ENCODE measurements around the gene TMOD1.
"Not testable (repeated sequence)": the region's sequence is repeated elsewhere in the genome, so short reads cannot be mapped to it uniquely, and the experiment has no call there.

TMOD1 gene

DNA sequence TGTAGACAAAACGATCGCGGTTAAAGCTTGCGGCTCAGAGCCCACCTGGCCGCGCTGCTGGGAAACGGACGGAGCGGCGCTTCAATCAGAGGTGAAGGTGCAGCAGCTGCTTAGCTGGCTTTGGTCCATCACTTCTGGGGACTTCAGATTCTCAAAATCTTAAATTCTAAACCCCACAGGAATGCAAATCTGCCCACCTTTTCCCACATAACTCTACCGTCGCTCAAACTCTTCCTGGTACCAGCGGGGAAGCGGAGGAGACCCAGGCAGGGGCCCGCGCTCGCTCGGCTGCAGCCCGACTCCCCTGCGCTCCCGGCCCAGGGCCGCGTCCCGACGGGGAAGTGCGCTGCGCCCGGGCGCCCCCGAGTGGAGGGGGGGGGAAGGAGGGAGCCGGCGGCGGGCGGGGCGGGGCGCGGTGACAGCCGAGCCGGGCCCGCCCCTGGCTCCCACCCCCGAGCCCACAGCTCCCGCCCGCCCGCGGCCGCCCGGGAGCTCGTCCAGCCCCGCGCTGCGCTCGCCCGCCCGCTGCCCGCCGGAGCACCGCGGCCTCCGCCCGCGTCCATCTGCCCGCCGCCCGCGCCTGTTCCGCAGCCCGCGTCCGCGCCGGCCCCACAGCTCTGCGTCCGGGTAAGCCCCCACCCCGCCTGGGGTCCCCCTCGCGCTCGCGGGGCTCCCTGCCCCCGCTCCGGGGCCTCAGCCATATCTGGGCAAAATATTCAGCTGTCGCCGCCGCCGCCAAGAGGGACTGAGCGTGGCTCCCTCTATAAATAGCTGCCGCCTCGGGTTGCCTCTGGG lies at the start of gene TMOD1:
Gene TMOD1, plus strand, starts transcription at position 490 of the 795 bp plus-strand sequence. CDS start 22,523 bp downstream, outside the sequence.
- DNase-seq: peak; percentile 61

DNA sequence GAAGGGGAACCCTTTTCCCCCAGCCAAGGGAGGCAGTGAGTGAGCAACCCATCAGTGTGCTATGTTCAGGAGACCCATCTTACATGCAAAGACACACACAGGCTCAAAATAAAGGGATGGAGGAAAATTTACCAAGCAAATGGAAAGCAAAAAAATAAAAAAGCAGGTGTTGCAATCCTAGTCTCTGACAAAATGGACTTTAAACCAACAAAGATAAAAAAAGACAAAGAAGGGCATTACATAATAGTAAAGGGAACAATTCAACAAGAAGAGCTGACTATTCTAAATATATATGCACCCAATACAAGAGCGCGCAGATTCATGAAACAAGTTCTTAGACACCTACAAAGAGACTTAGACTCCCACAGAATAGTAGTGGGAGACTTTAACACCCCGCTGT lies 47.9 kb upstream of the TMOD1 start:
- DNase-seq: not testable (repeated sequence)

DNA sequence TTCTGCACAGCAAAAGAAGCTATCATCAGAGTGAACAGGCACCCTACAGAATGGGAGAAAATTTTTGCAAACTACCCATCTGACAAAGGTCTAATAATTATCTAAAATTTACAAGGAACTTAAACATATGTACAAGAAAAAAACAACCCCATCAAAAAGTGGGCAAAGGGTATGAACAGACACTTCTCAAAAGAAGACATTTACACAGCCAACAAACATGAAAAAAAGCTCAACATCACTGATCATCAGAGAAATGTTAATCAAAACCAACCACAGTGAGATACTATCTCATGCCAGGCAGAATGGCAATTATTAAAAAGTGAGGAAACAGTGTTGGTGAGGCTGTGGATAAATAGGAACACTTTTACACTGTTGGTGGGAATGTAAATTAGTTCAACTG lies 44.6 kb upstream of the TMOD1 start:
- DNase-seq: not testable (repeated sequence)

DNA sequence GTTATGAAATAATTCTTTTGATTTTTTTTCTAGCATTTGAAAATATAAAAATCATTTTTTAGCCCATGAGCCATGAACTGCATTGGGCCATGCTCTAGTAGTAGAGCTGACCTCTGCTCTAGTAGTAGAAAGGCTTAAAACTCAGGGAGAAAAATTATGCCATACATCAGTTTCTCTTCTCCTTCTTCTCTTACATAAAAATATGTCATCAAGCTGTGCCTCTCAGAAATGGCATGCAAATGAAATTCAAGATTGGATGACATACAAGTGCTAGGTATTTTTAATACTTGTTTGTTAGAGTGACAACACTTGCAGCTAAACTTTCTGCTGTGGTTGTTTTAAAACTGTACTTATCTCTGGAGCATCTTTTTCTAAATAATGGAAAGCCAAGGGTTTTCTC lies 42.1 kb upstream of the TMOD1 start:
- DNase-seq: no peak

DNA sequence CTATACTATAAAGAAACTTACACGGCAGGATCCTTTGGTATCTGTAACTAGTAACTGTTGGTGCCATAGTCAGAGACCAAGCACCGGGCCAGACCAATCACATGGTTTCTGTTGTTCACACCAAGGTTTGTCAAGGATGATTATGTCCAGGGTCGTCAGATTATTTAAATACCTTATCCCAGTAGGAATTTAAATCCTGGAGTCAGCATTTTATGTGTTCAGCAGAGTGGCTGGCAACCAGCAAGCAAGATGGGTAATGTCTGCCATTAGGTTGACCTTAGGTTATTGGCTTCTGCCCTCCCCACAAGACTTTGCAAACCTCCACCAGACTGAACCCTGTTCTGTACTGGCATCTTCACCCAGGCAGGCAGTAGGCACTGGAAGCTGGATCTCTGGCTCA lies 39.3 kb upstream of the TMOD1 start:
- DNase-seq: no peak

DNA sequence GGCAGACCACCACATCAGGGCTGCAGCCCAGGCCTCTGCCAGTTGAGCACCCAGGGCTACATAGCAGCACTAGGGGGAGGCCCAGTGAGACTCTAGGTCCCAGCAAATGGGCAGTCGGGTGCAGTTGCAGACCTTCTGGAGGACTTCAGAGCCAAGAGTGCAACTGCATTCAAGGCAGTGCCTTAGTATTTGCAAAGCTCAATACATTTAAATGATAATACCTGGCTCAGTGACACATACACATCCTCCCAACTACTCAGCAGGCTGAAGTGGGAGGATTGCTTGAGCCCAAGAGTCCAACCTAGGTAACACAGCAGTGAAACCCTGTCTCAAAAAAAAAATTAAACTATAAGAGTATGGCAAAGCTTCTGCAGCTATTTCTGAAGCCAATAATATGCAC lies 38.6 kb upstream of the TMOD1 start:
- no peak for DNase-seq

DNA sequence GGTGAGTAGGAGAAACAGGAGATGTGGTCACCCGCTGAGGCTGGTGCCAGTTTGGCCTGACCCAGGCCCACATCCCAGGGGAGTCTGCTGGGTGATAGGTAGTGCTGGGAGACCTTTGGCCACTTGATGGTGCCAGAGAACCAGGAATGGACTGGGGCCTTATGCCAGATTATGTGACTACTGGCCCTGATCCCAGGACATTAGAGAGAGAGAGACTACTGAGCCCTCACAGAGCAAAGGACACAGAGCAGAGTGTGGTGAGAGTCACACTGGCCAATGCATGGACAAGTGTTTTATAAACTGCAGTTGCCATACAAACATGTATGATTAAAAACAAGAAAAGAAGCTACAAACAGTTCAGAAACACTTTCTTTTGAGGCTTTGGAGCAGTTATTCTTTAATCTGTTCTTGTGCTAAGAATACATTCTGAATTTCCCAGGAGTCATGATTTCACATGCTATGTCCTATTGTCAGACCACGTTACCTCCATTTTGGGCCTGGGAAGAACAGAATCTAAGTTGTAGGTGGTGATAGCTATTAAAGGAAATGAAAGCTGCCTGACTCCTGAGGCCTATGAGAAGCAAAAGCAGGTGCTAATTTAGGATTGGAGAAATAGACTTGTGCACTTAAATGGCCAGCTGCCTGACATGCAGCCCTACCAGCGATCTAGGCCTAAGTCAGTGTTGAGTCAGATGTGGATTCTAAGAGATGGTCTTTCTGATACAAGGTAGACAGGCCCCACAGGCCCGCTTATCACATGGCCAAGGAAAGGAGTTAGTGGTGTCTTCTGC lies 32.6 kb upstream of the TMOD1 start:
- peak; percentile 10 for DNase-seq

DNA sequence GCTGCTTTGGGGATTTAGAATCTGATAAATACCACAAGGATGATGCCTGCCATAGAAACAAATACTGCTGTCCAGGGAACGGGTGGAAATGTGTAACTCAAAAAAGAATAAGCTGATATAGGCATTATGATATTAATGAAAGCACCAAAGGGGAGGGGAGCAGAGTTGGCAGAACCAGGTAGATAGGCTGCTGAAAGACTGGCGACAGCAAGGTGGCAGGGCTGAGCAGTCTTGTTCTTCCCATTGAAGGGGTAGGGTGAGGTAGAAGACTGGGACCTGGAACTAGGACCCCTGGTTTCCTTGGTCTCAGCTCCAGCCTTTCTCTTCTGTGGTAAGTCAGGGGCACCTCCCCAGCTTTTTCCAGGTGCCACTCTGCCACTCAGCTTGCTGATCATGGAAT lies 31.4 kb upstream of the TMOD1 start:
- DNase-seq: no peak

DNA sequence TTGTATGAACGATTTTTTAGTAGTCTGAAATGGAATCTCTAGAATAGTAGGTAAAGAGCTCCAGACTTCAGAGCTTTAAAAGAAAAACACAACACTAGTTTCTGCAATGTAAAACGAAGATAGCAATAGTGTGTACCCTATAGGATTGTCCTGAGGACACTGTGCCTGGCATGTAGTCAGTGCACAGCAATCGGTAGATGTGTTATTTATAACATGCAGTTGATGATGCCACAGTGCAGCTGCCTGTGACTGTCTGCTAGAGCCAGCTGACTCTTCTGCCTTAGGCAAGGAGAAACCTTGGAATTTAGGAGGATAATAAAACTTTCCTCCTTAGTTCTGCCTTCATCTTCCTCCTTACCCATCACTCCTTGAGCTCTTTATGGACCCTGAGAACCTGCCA lies 27.7 kb upstream of the TMOD1 start:
- DNase-seq: no peak

DNA sequence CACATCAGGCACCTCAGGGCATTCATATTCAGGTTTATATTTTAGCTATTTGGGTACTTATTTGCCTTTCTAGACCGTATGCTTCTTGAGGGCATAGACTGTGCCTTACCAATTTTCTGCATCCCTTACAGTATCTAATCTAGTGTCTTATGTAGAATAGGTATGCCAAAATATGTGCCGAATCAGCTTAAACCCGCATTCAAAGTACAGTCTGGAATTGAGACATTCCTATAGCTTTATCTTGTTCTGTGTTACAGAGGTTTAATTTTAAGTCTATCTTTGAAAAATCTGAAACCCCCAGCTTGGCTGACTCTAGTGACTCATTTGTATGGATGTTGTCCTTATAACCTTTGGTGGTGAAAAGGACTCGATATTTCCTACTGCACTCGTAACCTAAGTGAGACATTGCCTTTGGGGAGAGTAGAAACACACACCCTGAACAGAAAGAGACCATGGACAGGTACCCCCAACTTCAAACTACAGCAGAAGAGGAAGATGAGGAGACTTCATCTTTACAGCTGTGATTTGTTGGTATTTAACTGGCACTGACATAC lies 27.0 kb upstream of the TMOD1 start:
- no peak for DNase-seq

DNA sequence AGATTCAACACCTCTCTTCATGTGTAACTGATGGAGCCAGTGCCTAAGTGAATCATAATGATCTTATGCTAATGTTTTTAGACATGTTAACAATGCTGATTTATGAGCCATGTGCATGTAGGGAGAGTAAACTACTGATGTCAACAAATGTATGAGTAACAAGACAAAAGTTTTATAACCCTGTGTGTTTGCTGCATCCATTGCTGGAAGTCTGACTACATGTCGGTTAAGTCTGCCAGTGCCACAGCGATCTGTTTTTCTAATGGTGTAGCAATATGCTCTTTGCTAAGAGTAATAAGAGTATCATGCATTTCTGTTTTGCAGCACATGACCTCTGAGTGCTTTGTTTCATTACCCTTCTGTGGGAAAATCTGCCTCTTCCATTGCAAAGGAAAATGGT lies 26.4 kb upstream of the TMOD1 start:
- no peak for DNase-seq

DNA sequence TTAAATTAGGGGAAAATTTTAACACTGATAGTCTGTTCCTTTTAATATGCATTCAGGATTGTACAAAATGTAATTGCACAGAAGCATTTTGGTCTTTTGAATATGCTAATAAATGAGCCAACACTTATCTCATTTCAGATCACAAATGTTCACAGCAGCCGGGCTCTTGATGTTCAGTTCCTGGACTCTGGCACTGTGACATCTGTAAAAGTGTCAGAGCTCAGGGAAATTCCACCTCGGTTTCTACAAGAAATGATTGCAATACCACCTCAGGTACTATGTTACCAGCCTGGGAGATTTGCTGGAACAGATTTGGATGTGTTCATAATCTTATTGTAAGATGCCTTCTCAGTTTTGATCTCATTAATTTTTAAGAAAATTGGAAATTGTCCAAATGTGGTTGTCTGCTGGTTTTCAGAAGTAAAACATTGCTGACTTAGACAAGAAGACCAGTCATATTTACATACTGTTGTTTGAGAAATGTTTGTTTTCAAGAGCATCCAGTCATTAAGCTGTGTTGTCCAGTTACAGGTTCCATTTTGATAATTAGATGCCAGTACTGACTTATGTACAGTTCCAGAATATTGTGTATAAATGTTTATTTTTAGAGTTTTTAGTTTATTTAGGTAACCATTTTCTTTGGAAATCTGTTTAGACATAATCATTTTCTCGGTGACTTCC lies 23.0 kb upstream of the TMOD1 start:
- no peak for DNase-seq

DNA sequence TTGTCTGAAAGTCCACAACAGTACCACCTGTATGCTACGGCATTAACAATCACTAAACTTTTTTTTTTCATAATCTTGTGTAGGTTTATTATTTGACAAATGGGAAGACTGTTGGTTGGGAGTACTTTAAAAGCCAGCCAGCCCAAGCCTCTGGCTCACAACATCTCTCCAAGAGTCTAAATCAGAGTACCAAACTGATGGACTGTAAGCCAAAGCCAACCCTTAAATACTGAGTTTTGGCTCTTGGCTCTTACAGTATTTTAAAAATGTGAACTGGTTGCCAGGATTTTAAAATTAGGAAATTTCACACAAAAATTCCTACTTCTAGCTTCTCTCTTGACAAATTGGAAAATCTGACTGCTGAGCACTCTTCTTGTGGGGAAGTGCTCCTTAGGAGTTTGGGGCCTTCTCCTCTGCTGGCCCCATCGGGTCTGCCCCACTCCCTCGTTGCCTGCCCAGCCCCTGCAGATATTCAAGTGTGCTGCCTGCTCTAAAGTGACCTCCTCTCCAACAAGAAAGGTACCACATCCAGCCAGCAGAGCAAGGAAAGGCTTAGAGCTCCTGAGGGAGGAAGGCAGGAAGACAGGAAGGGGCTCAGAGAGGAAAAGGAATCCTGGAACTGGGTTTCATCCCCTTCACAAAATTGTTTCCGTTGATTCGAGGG lies 21.8 kb upstream of the TMOD1 start:
- DNase-seq: no peak

DNA sequence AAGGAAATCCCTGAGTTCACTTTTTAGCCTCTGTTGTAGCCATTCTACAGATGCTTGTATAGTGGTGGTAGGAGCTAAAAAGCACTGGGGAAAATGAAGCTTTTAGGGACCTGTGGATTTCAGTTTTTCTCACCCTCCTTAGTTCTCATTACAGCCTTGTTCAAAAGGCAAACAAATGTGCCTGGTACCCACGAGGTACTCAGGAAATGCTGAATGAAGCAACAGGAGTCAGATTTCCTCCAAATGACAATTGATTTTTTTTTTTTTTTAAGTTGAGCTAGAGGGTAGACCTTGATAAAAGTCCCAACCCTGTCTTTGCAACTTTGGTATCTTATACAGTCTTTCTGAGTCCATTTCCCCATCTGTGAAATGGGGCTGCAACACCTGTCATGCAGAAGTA lies 21.3 kb upstream of the TMOD1 start:
- no peak for DNase-seq

DNA sequence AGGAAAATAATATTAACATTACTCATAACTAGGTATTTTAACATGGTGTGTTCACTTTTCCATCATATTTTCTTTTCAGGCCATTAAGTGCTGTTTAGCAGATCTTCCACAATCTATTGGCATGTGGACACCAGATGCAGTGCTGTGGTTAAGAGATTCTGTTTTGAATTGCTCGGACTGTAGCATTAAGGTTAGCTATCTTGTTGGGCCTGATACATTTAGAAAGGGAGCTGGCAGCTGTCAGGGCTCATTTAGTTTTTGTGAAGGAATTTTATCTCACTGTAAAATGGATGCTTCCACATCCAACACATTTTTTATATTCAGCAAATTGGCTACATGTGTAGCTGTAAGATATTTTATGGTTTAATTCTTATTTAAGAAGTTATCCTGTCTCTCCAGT lies 20.7 kb upstream of the TMOD1 start:
- no peak for DNase-seq

DNA sequence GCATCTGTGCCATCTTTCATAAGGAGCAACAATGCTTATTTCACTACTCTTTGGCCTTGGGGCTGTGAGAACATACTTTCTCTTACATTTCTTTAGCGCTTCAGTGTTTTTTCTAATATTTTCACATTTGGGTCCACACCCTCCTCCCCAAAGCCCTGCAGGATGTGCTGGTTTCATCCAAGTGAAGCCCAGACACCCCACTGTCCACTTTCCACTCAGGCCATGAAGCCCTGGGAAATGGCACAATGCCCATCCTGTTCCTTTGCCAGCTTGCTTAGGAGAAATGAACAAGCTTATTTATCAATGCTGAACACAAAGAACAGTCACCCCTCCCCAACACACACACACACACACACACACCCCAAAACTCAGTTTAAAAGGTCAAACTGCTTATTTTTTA lies 17.3 kb upstream of the TMOD1 start:
- no peak for DNase-seq

DNA sequence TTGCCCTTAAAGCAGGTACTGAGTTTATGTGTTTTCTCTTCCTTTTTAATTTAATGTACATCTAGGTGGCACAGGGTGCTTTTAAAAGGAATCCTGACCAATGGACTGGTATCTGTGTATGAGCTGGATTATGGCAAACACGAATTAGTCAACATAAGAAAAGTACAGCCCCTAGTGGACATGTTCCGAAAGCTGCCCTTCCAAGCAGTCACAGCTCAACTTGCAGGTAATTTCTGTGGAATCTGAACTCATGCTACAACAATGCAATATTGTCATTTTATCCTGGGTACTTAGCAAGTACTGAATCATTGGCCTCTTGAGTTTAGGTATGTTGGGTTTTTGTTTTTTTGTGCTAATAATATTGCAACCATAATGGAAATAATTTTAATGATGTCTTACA lies 14.4 kb upstream of the TMOD1 start:
- DNase-seq: no peak

DNA sequence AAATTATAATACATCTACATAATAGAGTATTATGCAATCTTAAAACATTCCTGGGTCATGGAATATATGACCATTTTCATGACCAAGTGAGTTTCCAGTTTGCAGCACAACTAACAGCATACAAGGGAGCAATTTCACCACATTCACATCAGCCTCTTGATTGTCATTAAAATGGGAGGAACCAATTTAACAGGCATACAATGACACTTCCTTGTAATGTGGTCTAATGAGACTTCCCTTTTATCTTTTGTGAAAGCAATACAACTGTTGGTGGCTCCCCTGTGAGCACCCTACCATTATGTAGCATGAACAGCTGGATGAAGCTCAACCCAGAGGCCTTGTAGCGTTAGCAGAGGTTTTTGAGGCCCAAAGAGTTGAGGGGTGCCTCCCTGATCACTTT lies 13.6 kb upstream of the TMOD1 start:
- no peak for DNase-seq

DNA sequence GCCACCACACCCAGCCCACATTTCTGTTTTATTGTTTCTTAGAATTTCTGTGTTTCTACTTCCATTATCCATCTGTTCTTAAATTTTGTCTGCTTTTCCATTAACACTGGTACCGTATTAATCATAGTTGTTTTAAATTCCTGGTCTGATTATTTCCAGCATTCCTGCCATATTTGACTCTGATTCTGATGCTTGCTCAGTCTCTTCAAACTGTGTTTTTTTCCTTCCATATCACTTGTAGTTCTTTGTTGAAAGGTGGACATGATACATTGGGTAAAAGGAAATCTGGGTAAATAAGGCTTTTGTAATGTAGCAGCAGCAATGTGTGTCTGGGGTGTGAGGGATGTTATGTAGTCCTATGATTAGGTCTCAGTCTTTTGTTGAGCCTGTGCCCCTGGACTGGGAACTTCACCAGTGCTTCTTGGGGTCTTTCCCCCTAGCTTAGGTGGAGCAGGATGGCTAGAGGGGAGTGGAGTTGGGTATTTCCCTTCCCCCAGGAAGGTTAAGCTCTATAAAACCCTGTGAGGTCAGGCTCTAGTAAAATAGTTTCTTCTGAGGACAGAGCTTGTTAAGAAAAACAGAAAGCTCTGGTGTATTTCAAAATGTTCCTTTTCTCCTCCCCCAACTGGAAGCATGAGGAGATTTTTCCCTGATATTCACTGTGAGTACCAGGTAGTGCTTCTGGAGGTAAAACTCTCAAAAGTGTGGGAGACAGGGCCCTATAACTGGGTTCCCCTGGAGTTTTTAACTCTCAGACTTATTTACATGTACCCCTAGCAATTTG lies 10.1 kb upstream of the TMOD1 start:
- DNase-seq: no peak

DNA sequence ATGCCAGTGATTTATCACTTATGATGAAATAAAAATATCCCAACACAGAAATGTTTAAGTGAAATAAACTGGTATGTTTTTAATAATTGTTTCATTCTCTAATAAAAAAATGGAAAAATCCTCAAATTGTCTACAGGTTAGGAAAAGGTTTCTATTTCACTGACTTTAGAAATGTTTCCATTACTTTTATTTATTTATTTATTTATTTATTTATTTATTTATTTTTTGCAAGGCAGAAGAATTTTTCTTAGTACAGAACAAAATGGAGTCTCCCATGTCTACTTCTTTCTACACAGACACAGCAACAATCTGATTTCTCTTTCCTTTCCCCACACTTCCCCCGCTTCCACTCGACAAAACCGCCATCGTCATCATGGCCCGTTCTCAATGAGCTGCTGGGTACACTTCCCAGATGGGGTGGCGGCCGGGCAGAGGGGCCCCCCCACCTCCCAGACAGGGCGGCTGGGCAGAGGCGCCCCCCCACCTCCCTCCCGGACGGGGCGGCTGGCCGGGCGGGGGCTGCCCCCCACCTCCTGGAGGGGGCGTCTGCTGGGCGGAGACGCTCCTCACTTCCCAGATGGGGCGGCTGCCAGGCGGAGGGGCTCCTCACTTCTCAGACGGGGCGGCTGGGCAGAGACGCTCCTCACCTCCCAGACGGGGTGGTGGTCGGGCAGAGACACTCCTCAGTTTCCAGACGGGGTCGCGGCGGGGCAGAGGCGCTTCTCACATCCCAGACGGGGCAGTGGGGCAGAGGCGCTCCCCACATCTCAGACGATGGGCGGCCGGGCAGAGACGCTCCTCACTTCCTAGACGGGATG lies 3.7 kb upstream of the TMOD1 start:
- DNase-seq: not testable (repeated sequence)

DNA sequence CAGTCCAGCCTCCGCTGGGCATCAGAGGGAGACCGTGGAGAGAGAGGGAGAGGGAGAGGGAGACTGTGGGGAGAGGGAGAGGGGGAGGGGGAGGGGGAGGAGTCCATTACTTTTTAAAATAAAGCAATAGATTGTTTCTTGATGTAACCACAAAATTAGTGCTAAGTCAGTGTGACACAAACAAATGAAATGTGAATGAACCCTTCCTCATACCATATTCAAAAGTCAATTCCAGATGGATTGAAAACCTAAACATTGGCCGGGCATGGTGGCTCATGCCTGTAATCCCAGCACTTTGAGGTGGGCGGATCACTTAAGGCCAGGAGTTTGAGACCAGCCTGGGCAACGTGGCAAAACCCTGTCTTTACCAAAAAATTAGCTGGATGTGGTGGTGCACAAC lies 2.6 kb upstream of the TMOD1 start:
- not testable (repeated sequence) for DNase-seq
